Hematopoietic multipotent progenitor cell treated with erythropoietin and hydrocortisone succinate and interleukin-3 and kit ligand, for 6 days (in vitro differentiated cells): ENCODE data around the gene NDRG3.
A peak's percentile ranks its signal among the peaks of the same experiment; 100 is the strongest.
"Not testable (repeated sequence)": the region's sequence is repeated elsewhere in the genome, so short reads cannot be mapped to it uniquely, and the experiment has no call there.

Experiments used
- DNase-seq: peaks from one replicate; pipeline ENCODE4 v3.0.0-alpha.2; 2015

The NDRG3 gene

GRCh38 chr20:36641506-36641843, 104.4 kb downstream of the NDRG3 start:
- no peak for DNase-seq

- DNase-seq: not testable (repeated sequence)
Observed at GRCh38 chr20:36638876-36639400, 107.0 kb downstream of the NDRG3 start.

GRCh38 chr20:36634342-36634741, 111.5 kb downstream of the NDRG3 start:
- DNase-seq: no peak

- no peak for DNase-seq
Observed at GRCh38 chr20:36633285-36633772, 112.6 kb downstream of the NDRG3 start.

GRCh38 chr20:36632487-36633284, 113.2 kb downstream of the NDRG3 start:
- DNase-seq: no peak

- no peak for DNase-seq
Observed at GRCh38 chr20:36632147-36632486, 113.8 kb downstream of the NDRG3 start.

- no peak for DNase-seq
Observed at GRCh38 chr20:36631646-36632045, 114.2 kb downstream of the NDRG3 start.

- peak; percentile 61 for DNase-seq
Observed at GRCh38 chr20:36629719-36630681, 115.9 kb downstream of the NDRG3 start.

GRCh38 chr20:36628076-36628475, 117.8 kb downstream of the NDRG3 start:
- DNase-seq: no peak

GRCh38 chr20:36624944-36625324, 121.0 kb downstream of the NDRG3 start:
- no peak for DNase-seq

- DNase-seq: peak; percentile 86
Observed at GRCh38 chr20:36624068-36624943, 121.6 kb downstream of the NDRG3 start.

GRCh38 chr20:36623444-36623843, 122.4 kb downstream of the NDRG3 start:
- no peak for DNase-seq

GRCh38 chr20:36620917-36621316, 125.0 kb downstream of the NDRG3 start:
- no peak for DNase-seq

- no peak for DNase-seq
Observed at GRCh38 chr20:36614781-36615557, 130.9 kb downstream of the NDRG3 start.

- no peak for DNase-seq
Observed at GRCh38 chr20:36613974-36614373, 131.9 kb downstream of the NDRG3 start.

- DNase-seq: no peak
Observed at GRCh38 chr20:36611625-36612024, 134.3 kb downstream of the NDRG3 start.

- not testable (repeated sequence) for DNase-seq
Observed at GRCh38 chr20:36608388-36608728, 137.5 kb downstream of the NDRG3 start.

- DNase-seq: no peak
Observed at GRCh38 chr20:36607586-36608387, 138.1 kb downstream of the NDRG3 start.

- peak; percentile 77 for DNase-seq
Observed at GRCh38 chr20:36606158-36607066, 139.5 kb downstream of the NDRG3 start.
